Measurements from ENCODE around the gene HS6ST2. TPM values are rescaled to one million over a fixed set of nuclear protein-coding genes. Genes with fewer than 3 reads are reported as not detected.
"Not testable (repeated sequence)": the region's sequence is repeated elsewhere in the genome, so short reads cannot be mapped to it uniquely, and the experiment has no call there.

The HS6ST2 gene
- total RNA-seq, 1 experiment from 2014 or later = 0.26 TPM

DNA sequence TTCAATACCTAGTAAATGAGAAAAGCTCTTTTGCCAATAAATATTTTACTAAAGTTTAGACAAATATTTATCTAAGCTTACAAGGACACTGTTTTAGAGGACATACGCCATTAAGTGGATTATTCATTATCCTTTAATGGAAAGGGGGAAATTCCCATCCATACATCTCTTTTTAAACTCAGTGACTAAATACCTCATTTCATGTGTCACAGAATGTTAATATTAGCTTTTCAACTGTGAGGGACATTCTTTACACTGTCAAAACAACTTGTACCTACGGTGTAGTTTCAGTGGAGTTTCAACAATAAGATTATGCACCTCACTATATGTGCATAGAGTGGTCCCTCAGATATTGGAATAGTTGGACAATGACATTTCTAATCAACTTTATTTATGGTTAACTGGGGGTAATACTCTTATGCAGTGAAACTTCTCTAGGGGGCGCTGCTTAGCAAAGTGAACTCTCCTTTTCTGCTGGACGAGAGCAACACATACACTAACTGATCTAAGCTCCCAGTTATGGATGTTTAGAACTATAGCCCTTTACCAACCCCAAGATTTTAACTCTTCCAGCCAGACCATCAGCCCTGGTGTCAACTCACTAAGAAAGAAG is 9.7 kb downstream of the HS6ST2 start:
- intact Hi-C loops (cut with micrococcal nuclease; ENCODE audit: unreplicated experiment) (no loop called here), in situ Hi-C loops (cut with HindIII; ENCODE audit: low pct_unique_long_range_greater_than_20kb, low sequenced_read_pairs) (no loop called here)
- ChIA-PET POLR2A (no interaction called here), CTCF (no interaction called here)
- DNase-seq (ENCODE audit: low read depth, low spot score) (no peak), ATAC-seq (no peak)
- peaks cover 2% of the 10 kb centered on the region; the same call in 1 of the 2 replicates for H3K27me3 ChIP-seq (ENCODE audit: control insufficient read depth, insufficient read depth, low read length)
- no peaks in the 10 kb centered on the region for H3K9me3 ChIP-seq (ENCODE audit: control insufficient read depth, insufficient read depth, low read depth, low read length)
- no peak for TF ChIP-seq POLR2AphosphoS5 (IDR thresholded peaks at IDR 0.05; ENCODE audit: low read depth, low read length)
- no peak for TF ChIP-seq TCF7L2 (IDR thresholded peaks at IDR 0.05; ENCODE audit: low read depth, low read length)
- TF ChIP-seq, protein P1, sequence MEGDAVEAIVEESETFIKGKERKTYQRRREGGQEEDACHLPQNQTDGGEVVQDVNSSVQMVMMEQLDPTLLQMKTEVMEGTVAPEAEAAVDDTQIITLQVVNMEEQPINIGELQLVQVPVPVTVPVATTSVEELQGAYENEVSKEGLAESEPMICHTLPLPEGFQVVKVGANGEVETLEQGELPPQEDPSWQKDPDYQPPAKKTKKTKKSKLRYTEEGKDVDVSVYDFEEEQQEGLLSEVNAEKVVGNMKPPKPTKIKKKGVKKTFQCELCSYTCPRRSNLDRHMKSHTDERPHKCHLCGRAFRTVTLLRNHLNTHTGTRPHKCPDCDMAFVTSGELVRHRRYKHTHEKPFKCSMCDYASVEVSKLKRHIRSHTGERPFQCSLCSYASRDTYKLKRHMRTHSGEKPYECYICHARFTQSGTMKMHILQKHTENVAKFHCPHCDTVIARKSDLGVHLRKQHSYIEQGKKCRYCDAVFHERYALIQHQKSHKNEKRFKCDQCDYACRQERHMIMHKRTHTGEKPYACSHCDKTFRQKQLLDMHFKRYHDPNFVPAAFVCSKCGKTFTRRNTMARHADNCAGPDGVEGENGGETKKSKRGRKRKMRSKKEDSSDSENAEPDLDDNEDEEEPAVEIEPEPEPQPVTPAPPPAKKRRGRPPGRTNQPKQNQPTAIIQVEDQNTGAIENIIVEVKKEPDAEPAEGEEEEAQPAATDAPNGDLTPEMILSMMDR (IDR thresholded peaks at IDR 0.05) = peak; percentile 34
- no peak overlapping the region for H3K27ac ChIP-seq (ENCODE audit: low read length)
- no peaks in the 10 kb centered on the region for H3K36me3 ChIP-seq (ENCODE audit: control insufficient read depth, insufficient read depth, low read length)
- H3K4me3 ChIP-seq (ENCODE audit: low read depth in 2 of 2, low read length in 2 of 2) = no peak overlapping the region
- no TSS peak for BruUV-seq (replicated peaks)
- H3K4me1 ChIP-seq (ENCODE audit: control insufficient read depth, insufficient read depth, low read length) = no peaks in the 10 kb centered on the region

DNA sequence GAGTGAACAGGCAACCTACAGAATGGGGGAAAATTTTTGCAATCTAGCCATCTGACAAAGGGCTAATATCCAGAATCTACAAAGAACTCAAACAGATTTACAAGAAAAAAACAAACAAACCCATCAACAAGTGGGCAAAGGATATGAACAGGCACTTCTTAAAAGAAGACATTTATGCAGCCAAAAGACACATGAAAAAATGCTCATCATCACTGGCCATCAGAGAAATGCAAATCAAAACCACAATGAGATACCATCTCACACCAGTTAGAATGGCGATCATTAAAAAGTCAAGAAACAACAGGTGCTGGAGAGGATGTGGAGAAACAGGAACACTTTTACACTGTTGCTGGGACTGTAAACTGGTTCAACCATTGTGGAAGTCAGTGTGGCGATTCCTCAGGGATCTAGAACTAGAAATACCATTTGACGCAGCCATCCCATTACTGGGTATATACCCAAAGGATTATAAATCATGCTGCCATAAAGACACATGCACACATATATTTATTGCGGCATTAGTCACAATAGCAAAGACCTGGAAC is 13.3 kb downstream of the HS6ST2 start:
- POLR2A ChIA-PET; ATAC-seq; H3K4me3 ChIP-seq (ENCODE audit: low read depth in 2 of 2, low read length in 2 of 2); in situ Hi-C loops (cut with HindIII; ENCODE audit: low pct_unique_long_range_greater_than_20kb, low sequenced_read_pairs); CTCF ChIA-PET; H3K36me3 ChIP-seq (ENCODE audit: control insufficient read depth, insufficient read depth, low read length); H3K27me3 ChIP-seq (ENCODE audit: control insufficient read depth, insufficient read depth, low read length); H3K4me1 ChIP-seq (ENCODE audit: control insufficient read depth, insufficient read depth, low read length); H3K27ac ChIP-seq (ENCODE audit: low read length); BruUV-seq (replicated peaks); DNase-seq (ENCODE audit: low read depth, low spot score); H3K9me3 ChIP-seq (ENCODE audit: control insufficient read depth, insufficient read depth, low read depth, low read length); intact Hi-C loops (cut with micrococcal nuclease; ENCODE audit: unreplicated experiment): not testable (repeated sequence)

DNA sequence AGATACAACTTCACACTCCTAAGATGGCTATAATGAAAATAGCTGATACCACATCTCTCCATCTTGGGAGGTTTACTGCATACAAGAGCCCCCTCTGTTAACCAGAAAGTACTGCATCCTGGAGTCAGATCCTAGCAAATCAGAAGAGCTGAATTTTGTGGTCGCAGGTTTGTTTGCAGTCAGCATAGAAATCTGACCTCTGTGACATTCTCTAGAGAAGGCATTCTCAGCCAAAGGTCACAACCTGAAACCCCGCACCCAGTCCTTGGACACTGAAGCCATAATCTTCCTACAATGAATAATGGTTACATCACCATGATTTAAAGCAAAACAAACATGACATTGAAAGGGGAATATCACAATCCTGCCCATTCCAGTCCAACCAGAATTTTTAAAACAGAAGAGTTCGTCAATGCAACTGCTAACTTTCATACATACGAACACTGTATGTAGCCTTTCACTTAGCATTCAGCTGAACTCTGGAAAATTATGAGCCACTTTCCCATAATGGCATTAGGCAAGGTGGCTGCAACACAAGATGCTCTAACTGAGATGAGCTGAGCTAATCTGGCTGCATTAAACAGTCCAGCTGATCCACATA is 17.6 kb downstream of the HS6ST2 start:
- H3K27ac ChIP-seq (ENCODE audit: low read length) = no peak overlapping the region
- H3K4me3 ChIP-seq (ENCODE audit: low read depth in 2 of 2, low read length in 2 of 2) = no peak overlapping the region
- 0 out of 2 replicates have a peak, but pooled peaks cover 2% of the 10 kb centered on the region for H3K27me3 ChIP-seq (ENCODE audit: control insufficient read depth, insufficient read depth, low read length)
- no peaks in the 10 kb centered on the region for H3K9me3 ChIP-seq (ENCODE audit: control insufficient read depth, insufficient read depth, low read depth, low read length)
- in situ Hi-C loops (cut with HindIII; ENCODE audit: low pct_unique_long_range_greater_than_20kb, low sequenced_read_pairs) (no loop called here), intact Hi-C loops (cut with micrococcal nuclease; ENCODE audit: unreplicated experiment) (no loop called here)
- BruUV-seq (replicated peaks) = no TSS peak
- no peak for TF ChIP-seq SIN3A (IDR thresholded peaks at IDR 0.05; ENCODE audit: borderline replicate concordance, insufficient read depth, low read depth, low read length)
- TF ChIP-seq POLR2AphosphoS5 (IDR thresholded peaks at IDR 0.05; ENCODE audit: low read depth, low read length) = no peak
- TF ChIP-seq, protein P2, sequence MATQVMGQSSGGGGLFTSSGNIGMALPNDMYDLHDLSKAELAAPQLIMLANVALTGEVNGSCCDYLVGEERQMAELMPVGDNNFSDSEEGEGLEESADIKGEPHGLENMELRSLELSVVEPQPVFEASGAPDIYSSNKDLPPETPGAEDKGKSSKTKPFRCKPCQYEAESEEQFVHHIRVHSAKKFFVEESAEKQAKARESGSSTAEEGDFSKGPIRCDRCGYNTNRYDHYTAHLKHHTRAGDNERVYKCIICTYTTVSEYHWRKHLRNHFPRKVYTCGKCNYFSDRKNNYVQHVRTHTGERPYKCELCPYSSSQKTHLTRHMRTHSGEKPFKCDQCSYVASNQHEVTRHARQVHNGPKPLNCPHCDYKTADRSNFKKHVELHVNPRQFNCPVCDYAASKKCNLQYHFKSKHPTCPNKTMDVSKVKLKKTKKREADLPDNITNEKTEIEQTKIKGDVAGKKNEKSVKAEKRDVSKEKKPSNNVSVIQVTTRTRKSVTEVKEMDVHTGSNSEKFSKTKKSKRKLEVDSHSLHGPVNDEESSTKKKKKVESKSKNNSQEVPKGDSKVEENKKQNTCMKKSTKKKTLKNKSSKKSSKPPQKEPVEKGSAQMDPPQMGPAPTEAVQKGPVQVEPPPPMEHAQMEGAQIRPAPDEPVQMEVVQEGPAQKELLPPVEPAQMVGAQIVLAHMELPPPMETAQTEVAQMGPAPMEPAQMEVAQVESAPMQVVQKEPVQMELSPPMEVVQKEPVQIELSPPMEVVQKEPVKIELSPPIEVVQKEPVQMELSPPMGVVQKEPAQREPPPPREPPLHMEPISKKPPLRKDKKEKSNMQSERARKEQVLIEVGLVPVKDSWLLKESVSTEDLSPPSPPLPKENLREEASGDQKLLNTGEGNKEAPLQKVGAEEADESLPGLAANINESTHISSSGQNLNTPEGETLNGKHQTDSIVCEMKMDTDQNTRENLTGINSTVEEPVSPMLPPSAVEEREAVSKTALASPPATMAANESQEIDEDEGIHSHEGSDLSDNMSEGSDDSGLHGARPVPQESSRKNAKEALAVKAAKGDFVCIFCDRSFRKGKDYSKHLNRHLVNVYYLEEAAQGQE (IDR thresholded peaks at IDR 0.05; ENCODE audit: insufficient read depth in 1 of 2, low read depth in 2 of 2, low read length in 1 of 2) = no peak
- TF ChIP-seq, protein P1 (IDR thresholded peaks at IDR 0.05) = peak; percentile 18; the same call in 1 of the 2 replicates
- no peak for ATAC-seq
- no peaks in the 10 kb centered on the region for H3K4me1 ChIP-seq (ENCODE audit: control insufficient read depth, insufficient read depth, low read length)
- H3K36me3 ChIP-seq (ENCODE audit: control insufficient read depth, insufficient read depth, low read length) = no peaks in the 10 kb centered on the region
- POLR2A ChIA-PET = no interaction called here
- DNase-seq (ENCODE audit: low read depth, low spot score) = no peak
- CTCF ChIA-PET = no interaction called here
